K562 (cell line): ENCODE data around the gene RGL2. TPM values are rescaled to one million over a fixed set of nuclear protein-coding genes. Genes with fewer than 3 reads are reported as not detected.
A peak's percentile ranks its signal among the peaks of the same experiment; 100 is the strongest.

ENCODE experiments used
- KDM1A ChIP-seq, 2 experiments: fragments of 450-650 bp; IDR thresholded peaks; 2 replicates each; pipeline ENCODE4 v1.6.1; 2016; ENCODE audit warnings: mild to moderate bottlenecking in 2 of 2
- MECOM ChIP-seq: fragments of 250-450 bp; sonication (Bioruptor Pico); IDR thresholded peaks from 2 replicates; pipeline ENCODE4 v1.8.0; 2022; ENCODE audit warnings: inconsistent platforms
- MIER1 ChIP-seq: fragments of 450-650 bp; IDR thresholded peaks from 2 replicates; pipeline ENCODE4 v1.6.1; 2016; ENCODE audit warnings: antibody characterized with exemption, mild to moderate bottlenecking, low read depth
- MTA3 ChIP-seq: fragments of 450-650 bp; formaldehyde crosslinking; IDR thresholded peaks from 2 replicates; pipeline ENCODE4 v1.6.1; 2017; ENCODE audit warnings: mild to moderate bottlenecking, borderline replicate concordance
- NBN ChIP-seq: fragments of 450-650 bp; IDR thresholded peaks from 2 replicates; pipeline ENCODE4 v1.6.1; 2016; ENCODE audit warnings: low read depth, mild to moderate bottlenecking
- NR2C2 ChIP-seq, 2 experiments: fragments of 200-800 bp in 1 of 2; sonication (Bioruptor generic) in 1 of 2; sonication (generic) in 1 of 2; formaldehyde crosslinking in 1 of 2; IDR thresholded peaks; 2 replicates each; pipeline versions ENCODE4 v1.6.1 to v1.8.0; 2016 to 2022; ENCODE audit warnings: mild to moderate bottlenecking in 1 of 2, missing compliant biosample characterization in 1 of 2, missing genetic modification characterization in 1 of 2, missing genetic modification reagents in 1 of 2
- polyA plus RNA-seq, 8 experiments: library from polyadenylated mRNA; depleted of rRNA in 4 of 8; stranded (reverse) in 5 of 8; unstranded in 3 of 8; fragments of >200 nt; fragmentation: Nextera tagmentation in 2 of 8; fragmentation: Illumina TruSeq in 1 of 8; extraction: Ambion mirVana in 2 of 8; extraction: Trizol in 1 of 8; gene quantifications; 2 replicates each; pipeline versions ENCODE4 v1.2.1 to v1.2.3, GENCODE V29; 2011 to 2014; ENCODE audit warnings: inconsistent platforms in 1 of 8, missing spikeins in 1 of 8
- total RNA-seq, 7 experiments: library from RNA; depleted of rRNA in 6 of 7; stranded (reverse); fragments of >200 nt in 6 of 7; fragmentation: Illumina TruSeq in 2 of 7; extraction: Trizol in 2 of 7; gene quantifications; 2 replicates each; pipeline versions ENCODE4 v1.2.1 to v1.2.3, GENCODE V29; 2011 to 2021; ENCODE audit warnings: low replicate concordance in 1 of 7
- TF ChIP-seq, protein P1 (sequence below): fragments of 450-650 bp; IDR thresholded peaks from 2 replicates; pipeline ENCODE4 v1.7.0; 2016; ENCODE audit warnings: borderline replicate concordance
- TF ChIP-seq, protein P2 (sequence below): sonication (generic); formaldehyde crosslinking; IDR thresholded peaks from 2 replicates; pipeline ENCODE4 v1.8.1; 2023; ENCODE audit warnings: missing genetic modification reagents, mild to moderate bottlenecking, borderline replicate concordance

Gene RGL2
- total and polyA plus RNA-seq, 9 of the 15 experiments (the other 6 are each of a cell fraction or from before 2014, with no cell fraction given), result 1.8 to 57.1 (median 19.5) TPM

- TF ChIP-seq, protein P1, sequence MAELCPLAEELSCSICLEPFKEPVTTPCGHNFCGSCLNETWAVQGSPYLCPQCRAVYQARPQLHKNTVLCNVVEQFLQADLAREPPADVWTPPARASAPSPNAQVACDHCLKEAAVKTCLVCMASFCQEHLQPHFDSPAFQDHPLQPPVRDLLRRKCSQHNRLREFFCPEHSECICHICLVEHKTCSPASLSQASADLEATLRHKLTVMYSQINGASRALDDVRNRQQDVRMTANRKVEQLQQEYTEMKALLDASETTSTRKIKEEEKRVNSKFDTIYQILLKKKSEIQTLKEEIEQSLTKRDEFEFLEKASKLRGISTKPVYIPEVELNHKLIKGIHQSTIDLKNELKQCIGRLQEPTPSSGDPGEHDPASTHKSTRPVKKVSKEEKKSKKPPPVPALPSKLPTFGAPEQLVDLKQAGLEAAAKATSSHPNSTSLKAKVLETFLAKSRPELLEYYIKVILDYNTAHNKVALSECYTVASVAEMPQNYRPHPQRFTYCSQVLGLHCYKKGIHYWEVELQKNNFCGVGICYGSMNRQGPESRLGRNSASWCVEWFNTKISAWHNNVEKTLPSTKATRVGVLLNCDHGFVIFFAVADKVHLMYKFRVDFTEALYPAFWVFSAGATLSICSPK, result no peak; the same call in 1 of the 2 replicates
- peak; percentile 60; the same call in 1 of the 2 replicates for TF ChIP-seq MIER1
- no peak for TF ChIP-seq KDM1A (IDR thresholded peaks at IDR 0.05)
- TF ChIP-seq NBN, result peak; percentile 40
- TF ChIP-seq NR2C2 (CRISPR knock-in tag; IDR thresholded peaks at IDR 0.05), result no peak; the same call in 1 of the 2 replicates
- no peak for TF ChIP-seq NR2C2 (tag; IDR thresholded peaks at IDR 0.05)
- TF ChIP-seq, protein P2, sequence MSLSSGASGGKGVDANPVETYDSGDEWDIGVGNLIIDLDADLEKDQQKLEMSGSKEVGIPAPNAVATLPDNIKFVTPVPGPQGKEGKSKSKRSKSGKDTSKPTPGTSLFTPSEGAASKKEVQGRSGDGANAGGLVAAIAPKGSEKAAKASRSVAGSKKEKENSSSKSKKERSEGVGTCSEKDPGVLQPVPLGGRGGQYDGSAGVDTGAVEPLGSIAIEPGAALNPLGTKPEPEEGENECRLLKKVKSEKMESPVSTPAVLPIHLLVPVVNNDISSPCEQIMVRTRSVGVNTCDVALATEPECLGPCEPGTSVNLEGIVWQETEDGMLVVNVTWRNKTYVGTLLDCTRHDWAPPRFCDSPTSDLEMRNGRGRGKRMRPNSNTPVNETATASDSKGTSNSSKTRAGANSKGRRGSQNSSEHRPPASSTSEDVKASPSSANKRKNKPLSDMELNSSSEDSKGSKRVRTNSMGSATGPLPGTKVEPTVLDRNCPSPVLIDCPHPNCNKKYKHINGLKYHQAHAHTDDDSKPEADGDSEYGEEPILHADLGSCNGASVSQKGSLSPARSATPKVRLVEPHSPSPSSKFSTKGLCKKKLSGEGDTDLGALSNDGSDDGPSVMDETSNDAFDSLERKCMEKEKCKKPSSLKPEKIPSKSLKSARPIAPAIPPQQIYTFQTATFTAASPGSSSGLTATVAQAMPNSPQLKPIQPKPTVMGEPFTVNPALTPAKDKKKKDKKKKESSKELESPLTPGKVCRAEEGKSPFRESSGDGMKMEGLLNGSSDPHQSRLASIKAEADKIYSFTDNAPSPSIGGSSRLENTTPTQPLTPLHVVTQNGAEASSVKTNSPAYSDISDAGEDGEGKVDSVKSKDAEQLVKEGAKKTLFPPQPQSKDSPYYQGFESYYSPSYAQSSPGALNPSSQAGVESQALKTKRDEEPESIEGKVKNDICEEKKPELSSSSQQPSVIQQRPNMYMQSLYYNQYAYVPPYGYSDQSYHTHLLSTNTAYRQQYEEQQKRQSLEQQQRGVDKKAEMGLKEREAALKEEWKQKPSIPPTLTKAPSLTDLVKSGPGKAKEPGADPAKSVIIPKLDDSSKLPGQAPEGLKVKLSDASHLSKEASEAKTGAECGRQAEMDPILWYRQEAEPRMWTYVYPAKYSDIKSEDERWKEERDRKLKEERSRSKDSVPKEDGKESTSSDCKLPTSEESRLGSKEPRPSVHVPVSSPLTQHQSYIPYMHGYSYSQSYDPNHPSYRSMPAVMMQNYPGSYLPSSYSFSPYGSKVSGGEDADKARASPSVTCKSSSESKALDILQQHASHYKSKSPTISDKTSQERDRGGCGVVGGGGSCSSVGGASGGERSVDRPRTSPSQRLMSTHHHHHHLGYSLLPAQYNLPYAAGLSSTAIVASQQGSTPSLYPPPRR (CRISPR knock-in tag), result peak; percentile 46; the same call in 1 of the 2 replicates
- peak; percentile 65; the same call in 1 of the 2 replicates for TF ChIP-seq MTA3
- peak; percentile 58; the same call in 1 of the 2 replicates for TF ChIP-seq MECOM (CRISPR knock-in tag)
Observed at GRCh38 chr6:33297956-33298772, 578 bp downstream of the RGL2 start (continued).
